COLO668 (cell line): ENCODE results near the gene ITGB5.

Source experiments
- DNase-seq: peaks from one replicate; lab custom pipeline; 2025; ENCODE audit not compliant: unreplicated experiment; lab: John Stamatoyannopoulos, UW

ITGB5 gene, protein sequence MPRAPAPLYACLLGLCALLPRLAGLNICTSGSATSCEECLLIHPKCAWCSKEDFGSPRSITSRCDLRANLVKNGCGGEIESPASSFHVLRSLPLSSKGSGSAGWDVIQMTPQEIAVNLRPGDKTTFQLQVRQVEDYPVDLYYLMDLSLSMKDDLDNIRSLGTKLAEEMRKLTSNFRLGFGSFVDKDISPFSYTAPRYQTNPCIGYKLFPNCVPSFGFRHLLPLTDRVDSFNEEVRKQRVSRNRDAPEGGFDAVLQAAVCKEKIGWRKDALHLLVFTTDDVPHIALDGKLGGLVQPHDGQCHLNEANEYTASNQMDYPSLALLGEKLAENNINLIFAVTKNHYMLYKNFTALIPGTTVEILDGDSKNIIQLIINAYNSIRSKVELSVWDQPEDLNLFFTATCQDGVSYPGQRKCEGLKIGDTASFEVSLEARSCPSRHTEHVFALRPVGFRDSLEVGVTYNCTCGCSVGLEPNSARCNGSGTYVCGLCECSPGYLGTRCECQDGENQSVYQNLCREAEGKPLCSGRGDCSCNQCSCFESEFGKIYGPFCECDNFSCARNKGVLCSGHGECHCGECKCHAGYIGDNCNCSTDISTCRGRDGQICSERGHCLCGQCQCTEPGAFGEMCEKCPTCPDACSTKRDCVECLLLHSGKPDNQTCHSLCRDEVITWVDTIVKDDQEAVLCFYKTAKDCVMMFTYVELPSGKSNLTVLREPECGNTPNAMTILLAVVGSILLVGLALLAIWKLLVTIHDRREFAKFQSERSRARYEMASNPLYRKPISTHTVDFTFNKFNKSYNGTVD

DNA sequence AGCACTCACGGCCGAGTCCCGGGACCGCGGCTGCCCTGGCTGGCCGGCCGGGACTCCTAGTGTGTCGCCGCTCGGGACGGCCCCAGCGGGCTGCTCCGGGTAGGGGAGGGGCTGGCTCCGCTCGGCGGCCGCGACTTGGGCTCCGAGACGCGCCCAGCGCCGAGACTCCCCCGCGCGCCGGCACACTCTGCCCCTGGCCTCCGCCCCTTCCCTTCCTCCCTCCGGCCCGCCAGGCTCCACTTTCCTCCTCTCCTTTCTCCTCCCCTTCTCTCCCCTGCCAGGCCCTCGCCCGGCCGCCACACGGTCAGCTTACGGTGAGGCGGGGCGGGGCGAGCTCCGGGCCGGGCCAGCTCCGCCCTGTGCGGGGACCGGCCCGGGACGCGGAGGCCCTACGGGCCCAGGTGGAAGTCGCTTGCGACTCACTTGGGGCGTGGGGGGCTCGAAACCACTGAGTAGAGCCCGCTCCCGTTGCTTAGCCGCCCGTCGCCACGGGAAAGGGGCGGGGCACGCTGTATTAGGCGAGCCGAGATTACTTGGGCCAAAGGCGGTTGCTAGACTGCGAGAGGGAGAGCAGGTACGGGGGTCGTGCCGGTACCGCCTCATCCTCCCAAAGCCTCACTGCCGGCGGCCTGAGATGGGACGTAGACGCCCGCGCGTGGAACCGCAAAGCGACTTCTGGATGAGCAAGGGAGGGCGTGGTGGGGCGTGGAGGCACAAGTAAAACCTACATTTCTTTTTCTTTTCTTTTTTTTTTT is at the start of gene ITGB5:
ITGB5 (minus strand) TSS at position 189 of the 755 bp plus-strand sequence. CDS start 365 bp downstream, outside the sequence.
- DNase-seq: peak; percentile 53

DNA sequence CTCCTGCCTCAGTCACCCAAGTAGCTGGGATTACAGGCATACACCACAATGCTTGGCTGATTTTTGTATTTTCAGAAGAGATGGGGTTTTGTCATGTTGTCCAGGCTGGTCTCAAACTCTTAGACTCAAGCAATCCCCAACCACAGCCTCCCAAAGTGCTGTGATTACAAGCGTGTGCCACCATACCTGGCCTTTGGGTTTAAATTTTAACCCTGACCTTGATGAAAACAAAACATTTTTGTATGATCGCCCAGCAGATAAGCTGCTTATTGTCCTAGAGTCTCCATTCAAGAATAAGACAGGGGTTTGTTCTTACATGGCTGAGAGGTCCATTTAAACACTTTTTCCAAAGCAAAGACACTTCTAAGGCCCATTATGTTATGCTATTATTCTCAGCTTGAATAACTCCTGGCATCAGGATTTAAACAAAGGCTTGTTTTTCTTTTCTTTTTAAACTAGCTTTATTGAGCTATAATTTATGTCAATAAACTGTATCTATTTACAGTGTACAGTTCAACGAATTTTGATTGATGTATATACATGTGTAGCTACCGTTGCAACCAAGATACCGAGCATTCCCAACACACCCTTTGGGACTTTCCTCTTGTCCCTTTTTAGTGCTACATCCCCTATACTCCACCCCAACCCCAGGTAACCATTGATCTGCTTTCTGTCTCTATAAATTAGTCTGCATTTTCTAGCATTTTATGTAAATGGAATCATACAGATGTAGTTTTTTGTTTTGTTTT is 48.8 kb upstream of the ITGB5 start:
- peak; percentile 9 for DNase-seq

DNA sequence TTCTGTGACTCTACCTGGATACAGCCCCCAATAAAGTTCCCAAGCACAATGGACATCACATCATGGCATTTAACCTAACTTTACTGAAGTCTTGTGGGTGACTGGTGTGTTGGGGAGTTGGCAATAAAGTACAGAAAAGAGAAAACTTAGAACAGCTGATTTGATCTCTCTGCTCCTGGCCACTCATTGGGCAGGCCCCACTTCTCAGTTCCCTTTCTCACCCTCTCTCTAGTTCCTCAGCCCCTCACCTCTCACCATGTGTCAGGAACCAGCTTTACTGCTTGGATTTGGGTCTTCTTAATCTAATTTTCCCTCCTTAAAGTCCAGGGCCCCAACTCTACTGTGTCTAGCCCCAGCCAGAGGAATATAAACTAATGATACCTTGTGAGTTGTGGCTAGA is 48.1 kb upstream of the ITGB5 start:
- no peak for DNase-seq

DNA sequence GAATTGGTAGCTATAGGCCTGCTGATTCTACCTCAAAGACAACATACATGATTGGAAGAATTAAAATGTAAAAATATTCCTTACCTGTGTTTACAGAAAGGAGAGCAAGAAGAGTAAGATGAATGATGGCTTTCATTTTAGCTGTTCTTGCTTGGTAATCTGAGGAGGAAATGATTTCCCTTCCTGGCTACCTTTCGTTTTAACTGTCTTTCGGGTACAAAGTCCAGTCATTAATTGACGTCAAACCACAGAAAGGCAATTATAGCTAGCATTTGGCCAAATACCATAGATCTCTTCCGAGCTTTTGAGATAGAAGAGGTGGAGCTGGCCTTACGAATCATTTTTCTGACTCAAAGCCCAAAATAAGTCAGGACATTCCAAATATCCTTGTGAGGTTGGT is 47.4 kb upstream of the ITGB5 start, which contains the start of gene MUC13:
MUC13 (minus strand) TSS at position 175 of the 400 bp plus-strand sequence; CDS start at position 136, 39 bp downstream.
- peak; percentile 6 for DNase-seq

DNA sequence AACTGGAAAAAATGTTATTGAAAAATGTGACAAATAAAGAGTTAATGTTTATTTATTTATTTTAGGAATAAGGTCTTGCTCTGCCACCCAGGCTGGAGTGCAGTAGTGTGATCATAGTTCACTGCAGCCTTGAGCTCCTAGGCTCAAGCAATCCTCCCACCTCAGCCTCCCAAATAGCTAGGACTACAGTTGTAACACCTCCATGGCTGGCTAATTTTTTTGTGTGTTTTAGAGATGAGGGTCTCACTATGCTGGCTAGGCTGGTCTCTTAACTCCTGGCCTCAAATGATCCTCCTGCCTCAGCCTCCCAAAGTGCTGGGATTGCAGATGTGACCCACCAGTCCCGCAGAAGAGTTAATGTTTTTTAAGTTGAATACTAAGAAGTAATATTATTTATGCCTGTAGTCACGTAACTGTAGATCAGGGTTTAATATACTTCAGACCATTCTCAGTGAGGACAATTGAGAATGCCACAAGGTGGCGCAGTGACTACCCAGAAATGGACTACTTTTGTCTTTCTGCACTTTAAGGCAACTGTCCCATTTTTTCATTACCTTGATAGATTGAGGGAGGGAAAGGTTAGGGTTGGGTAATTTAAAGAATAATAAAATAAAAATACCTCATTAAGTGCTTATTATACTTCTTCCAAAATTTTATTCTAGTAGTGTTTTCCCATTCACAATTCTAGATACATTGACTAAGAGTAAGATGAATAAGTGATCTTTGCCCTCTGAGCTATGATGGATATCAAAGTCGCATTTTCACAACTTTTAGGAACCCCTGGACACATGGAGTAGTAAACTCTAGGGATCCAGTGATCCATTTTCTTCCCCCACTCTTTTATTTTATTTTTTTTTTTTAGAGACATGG is 41.4 kb upstream of the ITGB5 start:
- DNase-seq: peak; percentile 55

DNA sequence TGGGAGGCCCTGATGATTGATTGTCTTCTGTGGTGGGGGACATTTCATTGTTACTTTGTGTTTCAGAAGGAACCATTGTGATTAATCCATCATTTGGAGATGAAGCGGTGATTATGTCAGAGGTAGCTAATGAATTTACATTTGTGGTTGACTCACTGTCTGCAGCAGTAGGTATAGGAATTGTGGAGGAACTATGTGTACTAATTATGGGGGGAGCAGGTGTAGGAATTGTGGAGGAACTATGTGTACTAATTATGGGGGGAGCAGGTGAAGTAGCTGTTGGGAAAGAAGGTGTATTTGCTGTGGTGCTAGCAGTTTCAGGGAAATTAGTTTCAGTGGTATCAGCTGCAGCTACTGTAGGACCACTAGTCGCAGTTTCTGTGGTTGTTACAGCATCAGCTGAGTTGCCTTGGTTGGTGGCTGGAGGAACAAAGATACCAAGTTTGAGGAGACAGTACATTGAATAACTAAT is 40.4 kb upstream of the ITGB5 start:
- DNase-seq: no peak

DNA sequence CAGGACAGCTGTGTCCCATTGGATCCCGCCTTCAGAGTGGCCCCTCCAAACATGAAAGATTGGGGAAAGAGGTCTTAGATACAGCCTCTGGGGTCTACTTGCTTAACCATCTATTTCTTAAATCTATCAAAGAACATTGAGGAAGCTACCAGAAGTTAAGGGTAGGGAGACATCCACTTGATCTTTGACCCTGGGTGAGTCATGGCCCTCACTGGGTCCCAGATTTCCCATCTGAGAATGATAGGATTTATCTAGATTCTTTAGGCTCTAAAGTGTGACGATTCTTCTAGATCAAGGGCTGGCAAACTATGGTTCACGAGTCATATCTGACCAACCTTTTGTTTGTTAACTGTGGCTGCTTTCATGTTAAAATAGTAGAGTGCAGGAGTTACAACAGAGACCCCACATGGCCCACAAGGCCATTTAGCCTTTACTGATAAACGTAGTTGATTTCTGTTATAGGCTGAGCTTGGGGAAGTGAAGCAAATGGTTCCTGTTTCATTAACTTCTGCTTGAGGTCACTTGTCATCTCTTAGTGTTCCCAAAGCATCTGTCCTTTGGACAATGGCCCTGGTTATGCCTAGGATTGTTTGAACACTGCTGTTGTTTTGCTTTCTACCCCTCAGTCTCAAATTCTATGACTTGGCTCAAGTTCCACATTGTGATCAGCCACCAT is 39.4 kb upstream of the ITGB5 start:
- no peak for DNase-seq

DNA sequence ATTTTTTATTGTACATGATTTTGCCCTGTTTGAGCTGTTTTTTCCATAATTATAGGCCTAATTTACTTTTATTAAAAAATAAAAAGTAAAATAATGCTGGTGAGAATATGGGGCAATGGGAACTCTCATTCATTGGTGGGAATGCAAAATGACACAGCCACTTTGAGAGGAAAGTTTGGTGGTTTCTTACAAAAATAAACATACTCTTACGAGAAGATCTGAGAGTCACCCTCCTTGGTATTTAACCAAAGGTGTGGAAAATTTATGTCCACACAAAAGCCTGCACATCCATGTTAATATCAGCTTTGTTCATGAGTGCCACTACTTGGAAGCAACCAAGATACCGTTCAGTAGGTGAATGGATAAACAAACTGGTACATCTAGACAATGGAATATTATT is 37.6 kb upstream of the ITGB5 start:
- no peak for DNase-seq

DNA sequence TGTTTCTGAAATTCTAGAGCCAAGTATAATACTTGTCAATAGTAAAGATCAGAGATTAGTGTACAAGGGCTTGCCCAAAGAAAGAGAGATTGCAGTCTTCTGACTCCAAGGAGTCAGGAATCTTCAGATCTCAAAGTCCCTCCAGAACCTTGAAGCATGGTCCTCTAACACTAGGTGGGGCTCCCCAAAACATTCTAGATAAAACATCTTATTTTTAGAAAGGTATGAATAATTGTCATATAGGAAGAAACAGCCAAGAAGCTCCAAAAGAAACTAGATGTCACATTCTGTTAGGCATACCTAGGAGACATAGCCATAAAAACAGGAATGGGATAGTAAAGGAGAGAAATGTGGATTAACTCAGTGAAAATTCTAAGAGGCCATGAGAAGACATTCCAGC is 36.7 kb upstream of the ITGB5 start:
- DNase-seq: no peak

DNA sequence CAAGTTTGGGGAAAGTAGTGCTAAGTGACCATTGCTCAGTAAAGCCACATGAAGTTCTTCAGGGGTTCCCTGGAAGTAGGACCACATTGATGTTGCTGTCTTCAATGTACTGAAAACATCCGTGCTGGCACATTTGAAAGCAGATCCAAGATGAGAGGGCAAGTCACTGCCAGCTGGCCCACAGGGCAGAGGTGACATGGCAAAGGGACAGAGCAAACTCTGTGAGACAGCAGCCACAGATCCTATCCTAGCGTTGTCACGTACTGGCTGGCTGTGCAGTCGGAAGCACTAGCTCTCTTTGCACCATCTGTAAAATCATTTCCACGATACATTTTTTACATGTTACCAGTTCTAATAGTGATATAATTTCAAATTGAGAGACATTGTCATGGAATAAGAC is 33.6 kb upstream of the ITGB5 start:
- no peak for DNase-seq

DNA sequence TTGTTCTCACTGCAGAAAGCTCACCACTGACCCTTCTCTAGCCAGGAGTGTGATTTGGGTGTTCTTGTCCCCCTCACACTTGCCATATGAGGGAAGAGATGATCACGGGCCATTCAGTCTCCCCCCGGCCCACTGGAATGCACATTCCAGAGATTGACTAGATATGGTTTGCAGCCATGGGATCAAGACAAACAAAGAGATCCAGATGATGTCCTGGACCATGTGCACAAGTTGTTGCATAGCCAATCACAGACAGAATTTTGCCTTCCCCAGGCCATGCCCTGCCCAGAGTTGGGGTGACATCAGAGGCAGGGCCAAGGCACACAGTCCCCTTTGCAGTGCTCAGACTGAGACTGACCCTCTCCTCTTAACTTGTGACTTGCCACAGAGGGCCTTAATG is 32.6 kb upstream of the ITGB5 start:
- no peak for DNase-seq

DNA sequence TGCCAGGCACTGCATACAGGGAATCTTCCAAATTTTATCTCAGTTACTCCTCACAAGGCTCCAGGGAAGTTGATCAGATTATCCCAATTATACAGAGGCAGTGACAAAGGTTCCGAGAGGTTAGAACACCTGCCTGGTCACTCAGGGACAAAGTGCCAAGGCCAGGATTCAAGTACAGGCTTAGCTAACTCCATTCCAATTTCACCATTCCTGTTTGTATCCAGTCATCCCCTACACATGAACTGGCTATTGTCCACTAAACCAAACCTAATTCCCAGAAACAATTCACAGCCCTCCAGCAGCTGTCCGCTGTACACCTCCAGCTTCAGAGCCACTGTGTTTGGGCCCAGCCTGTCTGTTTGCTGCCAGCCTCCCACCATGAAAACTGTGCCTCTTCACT is 31.4 kb upstream of the ITGB5 start:
- DNase-seq: no peak

DNA sequence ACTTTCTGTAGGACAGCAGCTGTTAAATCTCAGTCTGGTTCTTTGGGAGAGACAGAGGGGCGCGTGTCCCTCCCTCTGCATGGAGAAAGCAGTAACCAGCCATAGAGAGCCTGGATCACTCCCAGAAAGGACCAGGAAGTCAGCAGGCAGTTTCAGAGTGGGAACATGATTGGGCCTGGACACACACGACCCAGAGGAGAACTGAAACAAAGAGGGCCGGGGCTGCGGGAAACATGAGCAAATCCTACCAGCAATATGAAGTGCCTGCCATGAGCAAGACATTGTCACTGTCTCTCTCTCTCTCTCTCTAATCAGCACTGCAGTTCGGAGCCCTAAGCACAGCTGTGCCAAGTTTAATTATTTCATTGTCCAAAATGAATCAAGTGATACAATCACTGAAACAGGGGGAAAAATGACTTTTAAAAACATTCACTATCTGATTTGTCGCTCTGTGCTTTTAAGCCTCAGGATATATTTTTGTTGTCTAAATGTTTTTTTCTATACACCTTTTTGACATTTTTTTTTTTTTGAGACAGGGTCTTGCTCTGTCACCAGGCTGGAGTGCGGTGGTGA is 29.8 kb upstream of the ITGB5 start:
- no peak for DNase-seq

DNA sequence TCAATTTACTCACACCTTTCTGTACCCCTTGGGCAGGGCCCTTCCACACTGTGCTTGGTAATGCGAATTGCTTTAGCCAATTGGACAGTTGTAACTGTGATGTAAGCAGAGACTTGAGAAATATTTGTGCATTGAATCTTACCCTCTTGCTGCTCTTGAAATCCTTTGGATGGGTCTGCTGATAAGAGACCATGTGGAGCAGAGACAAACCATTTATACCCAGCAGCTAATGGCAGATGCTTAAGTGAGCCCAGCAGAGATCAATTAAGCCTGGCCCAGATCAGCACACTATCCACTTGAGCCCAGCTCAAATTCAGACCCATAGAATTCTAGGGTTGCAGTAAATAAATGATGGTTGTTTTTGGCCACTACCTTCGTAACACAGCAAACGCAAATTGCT is 28.1 kb upstream of the ITGB5 start:
- no peak for DNase-seq

DNA sequence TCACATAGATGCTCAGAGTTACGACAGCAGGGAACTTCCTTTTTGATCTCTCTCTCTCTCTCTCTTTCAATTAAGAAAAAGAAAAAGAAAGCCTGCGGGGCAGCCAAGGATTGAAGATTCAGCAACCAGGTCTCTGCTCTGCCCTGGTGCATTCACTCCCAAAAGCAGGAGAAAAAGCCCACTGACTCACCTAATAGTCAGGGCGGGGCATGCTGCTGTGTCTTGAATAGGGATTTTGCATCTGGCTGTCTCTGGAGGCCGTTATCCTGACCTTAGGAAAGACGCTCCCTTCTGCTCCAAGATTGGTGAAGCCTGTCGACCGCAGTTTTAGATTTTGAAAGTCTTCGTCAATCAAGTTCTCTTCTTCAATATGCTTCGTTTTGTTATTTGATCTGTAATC is 20.8 kb upstream of the ITGB5 start:
- no peak for DNase-seq

DNA sequence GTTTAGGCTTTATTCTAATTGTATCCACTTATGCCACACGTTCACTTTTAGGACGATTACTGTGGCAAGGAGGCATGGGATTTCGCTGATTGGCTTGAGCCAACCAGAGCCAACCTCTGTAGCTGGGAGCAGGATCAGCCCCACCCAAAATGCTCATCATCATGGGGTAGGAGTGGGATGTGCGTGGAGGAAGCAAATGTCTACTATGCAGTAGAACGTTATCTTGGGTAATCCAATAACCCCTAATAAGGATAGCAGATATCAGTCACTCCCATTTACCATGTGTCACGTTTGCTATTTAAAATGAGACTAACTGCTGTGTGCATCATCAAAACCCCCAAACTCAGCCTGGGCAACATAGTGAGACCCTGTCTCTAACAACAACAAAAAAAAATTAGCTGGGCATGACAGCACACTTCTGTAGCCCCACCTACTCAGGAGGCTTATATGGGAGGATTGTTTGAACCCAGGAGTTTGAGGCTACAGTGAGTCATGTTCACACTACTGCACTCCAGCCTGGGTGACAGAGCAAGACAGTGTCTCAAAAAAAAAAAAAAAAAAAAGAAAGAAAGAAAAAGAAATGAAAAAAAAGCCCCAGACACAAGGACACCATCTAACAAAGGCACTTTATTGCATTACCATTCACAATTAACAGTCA is 17.8 kb upstream of the ITGB5 start:
- DNase-seq: no peak

DNA sequence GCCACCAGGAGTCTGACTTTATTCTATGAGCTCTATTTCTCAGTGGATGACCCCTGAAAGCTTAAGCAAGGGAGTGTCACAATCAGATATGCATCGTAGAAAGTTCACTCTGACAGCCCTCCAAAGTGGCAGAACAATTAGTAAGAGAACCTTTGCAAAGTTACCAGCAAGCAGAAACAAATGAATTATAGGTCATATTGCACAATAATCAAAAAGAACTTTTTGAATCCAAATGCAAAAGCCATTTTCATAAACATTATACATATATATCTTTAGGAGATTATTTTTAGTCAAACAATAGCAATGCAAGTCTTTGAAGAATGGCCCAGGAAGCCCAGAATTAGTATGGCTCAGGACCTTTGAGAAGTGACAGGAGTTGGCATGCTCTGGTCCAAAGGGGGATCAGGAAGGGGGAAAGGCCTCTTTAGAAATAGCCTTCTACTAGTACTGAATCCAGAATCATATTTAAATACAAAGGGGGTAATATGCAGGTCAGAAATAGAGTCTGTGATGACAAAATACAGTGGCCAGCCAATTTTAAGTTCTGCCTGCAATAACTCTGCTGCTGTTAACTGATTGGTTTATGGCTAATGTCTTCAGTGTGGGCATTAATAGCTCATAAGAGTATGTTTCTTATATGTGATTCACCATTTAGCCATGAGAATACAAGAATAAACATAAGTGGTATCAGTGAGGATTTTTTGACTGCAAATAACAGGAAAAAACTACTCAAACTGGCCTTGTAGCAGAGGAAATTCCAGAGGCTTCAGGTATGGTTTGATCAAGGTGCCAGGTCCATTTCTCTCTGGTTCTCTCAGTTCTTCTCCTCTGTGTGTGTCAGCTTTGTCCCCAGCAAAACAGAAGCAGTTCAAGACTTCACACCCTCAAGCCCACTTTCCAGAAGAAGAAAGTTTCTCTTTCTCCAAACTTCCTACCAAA is 17.0 kb upstream of the ITGB5 start:
- no peak for DNase-seq
